Tibial nerve (tissue), 4 donors: ENCODE results near the gene SLC24A3. TPM values are rescaled to one million over a fixed set of nuclear protein-coding genes. Genes with fewer than 3 reads are reported as not detected.

ENCODE experiments used
- DNase-seq, 2 donors: peaks; one replicate each; pipeline ENCODE4 v3.0.0-alpha.2; 2019; ENCODE audit warnings: low spot score in 2 of 2
- H3K27ac ChIP-seq, 4 donors: fragments of 200-600 bp; sonication (generic) in 3 of 4; one replicate each; pipeline ENCODE4 v1.5.1; 2017 to 2019; ENCODE audit warnings: mild to moderate bottlenecking in 1 of 4
- H3K27me3 ChIP-seq, 2 donors: fragments of 200-600 bp; sonication (generic) in 1 of 2; one replicate each; pipeline versions ENCODE4 v1.5.1 to v1.6.0; 2017 to 2019
- H3K36me3 ChIP-seq, 3 donors: fragments of 200-600 bp; sonication (generic); one replicate each; pipeline ENCODE4 v1.5.1; 2018 to 2019
- H3K4me1 ChIP-seq, 4 donors: fragments of 200-600 bp; sonication (generic) in 3 of 4; one replicate each; pipeline ENCODE4 v1.5.1; 2017 to 2019
- H3K4me3 ChIP-seq, 4 donors: fragments of 200-600 bp; sonication (generic) in 3 of 4; one replicate each; pipeline ENCODE4 v1.5.1; 2017 to 2019; ENCODE audit warnings: mild to moderate bottlenecking in 1 of 4, moderate library complexity in 1 of 4
- H3K9me3 ChIP-seq, 4 donors: fragments of 200-600 bp; sonication (generic) in 3 of 4; one replicate each; pipeline ENCODE4 v1.5.1; 2017 to 2019
- CTCF ChIP-seq, 5 experiments: fragments of 200-600 bp in 3 of 5; fragments of 450-650 bp in 2 of 5; sonication (generic) in 3 of 5; IDR thresholded peaks; one replicate each; pipeline ENCODE4 v1.5.1; 2016 to 2019; ENCODE audit warnings: antibody characterized with exemption in 5 of 5, mild to moderate bottlenecking in 3 of 5, moderate library complexity in 2 of 5
- EP300 ChIP-seq, 2 donors: sonication (generic); formaldehyde crosslinking; IDR thresholded peaks; one replicate each; pipeline ENCODE4 v1.6.1; 2017; ENCODE audit warnings: antibody characterized with exemption in 2 of 2, mild to moderate bottlenecking in 1 of 2
- POLR2A ChIP-seq, 2 donors: fragments of 450-650 bp; IDR thresholded peaks; one replicate each; pipeline ENCODE4 v1.6.1; 2017; ENCODE audit warnings: antibody characterized with exemption in 2 of 2, mild to moderate bottlenecking in 2 of 2, moderate library complexity in 2 of 2
- WGBS, 2 donors: methylation state at CpG; one replicate each; pipeline ENCODE4 v1.1.5; 2018; 5-methylcytosine and 5-hydroxymethylcytosine counted together
- total RNA-seq, 4 donors: library from RNA; depleted of rRNA; stranded (reverse); fragments of >200 nt; gene quantifications; one replicate each; pipeline ENCODE4 v1.1.0, GENCODE V29; 2016

Gene SLC24A3
- total RNA-seq, 4 donors from 2014 or later: 1.3 to 4.0 (median 2.7) TPM

DNA sequence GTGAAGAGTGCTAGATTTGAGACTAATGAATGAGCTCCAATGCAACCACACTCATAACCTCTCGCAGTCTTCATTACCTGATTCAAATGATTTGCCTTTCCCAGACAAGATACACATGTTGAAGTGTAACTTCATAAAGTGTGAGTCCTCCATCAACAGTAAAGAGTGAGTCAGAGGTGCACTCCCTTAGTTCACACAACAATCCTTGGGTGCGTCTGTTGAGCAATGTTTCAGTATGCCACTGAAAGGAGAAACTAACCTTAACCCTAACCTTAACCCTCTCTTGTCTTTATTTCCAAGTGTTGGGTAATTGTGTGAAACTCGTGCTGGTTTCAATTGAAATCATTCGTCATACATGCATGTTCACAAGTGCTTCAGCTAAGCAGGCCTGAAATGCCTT, 524.6 kb downstream of the SLC24A3 start:
- H3K9me3 ChIP-seq: no peaks in the 10 kb centered on the region
- TF ChIP-seq CTCF (IDR thresholded peaks at IDR 0.05) (no peak), EP300 (IDR thresholded peaks at IDR 0.05) (peak in 1 of 2 donors; percentile 43)
- H3K27me3 ChIP-seq: no peaks in the 10 kb centered on the region
- 61 to 66% methylated on average over 4 of the region's 4 CpGs for WGBS, 2 donors
- H3K36me3 ChIP-seq: no peaks in the 10 kb centered on the region
- H3K27ac ChIP-seq: no peak overlapping the region
- H3K4me3 ChIP-seq: no peak overlapping the region
- DNase-seq: peak in 1 of 2 donors; percentile 26
- H3K4me1 ChIP-seq: peaks cover 0 to 19% (median 3%) of the 10 kb centered on the region in 4 donors

DNA sequence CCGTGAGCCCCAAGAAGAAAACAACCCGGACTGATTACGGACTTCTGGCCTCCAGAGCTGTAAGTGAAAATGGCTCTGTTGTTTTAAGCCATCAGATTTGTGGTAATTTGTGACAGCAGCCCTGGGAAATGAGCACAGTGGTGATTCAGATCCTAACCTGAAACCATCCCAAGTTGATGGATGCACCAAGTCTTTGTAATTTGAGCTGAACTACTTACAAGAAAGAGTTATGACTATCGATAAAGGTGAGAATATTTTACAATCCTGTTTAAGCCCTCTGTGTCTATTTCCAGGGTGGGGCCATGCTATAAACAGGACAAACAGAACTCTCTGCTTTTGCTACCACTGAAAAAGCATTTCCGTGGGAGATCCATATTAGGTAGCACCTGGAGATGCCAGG, 526.5 kb downstream of the SLC24A3 start:
- no peak overlapping the region for H3K4me3 ChIP-seq
- no peaks in the 10 kb centered on the region for H3K9me3 ChIP-seq
- no peak for TF ChIP-seq POLR2A (IDR thresholded peaks at IDR 0.05)
- no peak for TF ChIP-seq CTCF (IDR thresholded peaks at IDR 0.05)
- TF ChIP-seq EP300 (IDR thresholded peaks at IDR 0.05): no peak
- H3K27me3 ChIP-seq: no peaks in the 10 kb centered on the region
- no peak for DNase-seq
- peaks cover 0 to 19% (median 3%) of the 10 kb centered on the region in 4 donors for H3K4me1 ChIP-seq
- H3K27ac ChIP-seq: no peak overlapping the region
- WGBS, 2 donors: 89 to 93% methylated on average over 5 of the region's 5 CpGs
- H3K36me3 ChIP-seq: no peaks in the 10 kb centered on the region

DNA sequence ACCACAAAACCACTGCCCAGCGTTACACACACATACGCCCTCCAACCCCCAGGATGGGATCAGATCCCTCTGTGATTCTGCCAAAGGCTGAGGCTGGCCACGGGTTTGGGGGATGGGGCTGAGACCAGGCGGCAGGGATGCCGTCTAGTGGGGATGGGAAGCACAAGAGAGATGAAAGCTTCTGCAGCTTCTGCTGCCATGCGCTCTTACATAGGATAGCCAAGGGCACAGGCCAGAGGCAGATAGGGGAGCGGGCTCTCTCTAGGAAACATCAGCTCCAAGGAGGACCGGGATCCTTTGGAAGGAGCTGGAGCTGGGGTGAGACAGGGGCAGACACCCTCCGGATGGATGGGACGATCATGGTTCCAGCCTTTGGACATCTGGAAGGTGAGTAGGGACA, 526.9 kb downstream of the SLC24A3 start:
- Histone ChIP-seq H3K27ac (no peak overlapping the region), H3K27me3 (no peaks in the 10 kb centered on the region), H3K4me1 (peaks cover 0 to 19% (median 3%) of the 10 kb centered on the region in 4 donors), H3K36me3 (no peaks in the 10 kb centered on the region), H3K9me3 (no peaks in the 10 kb centered on the region), H3K4me3 (no peak overlapping the region)
- 92 to 95% methylated on average over 10 of the region's 10 CpGs for WGBS, 2 donors
- no peak for TF ChIP-seq POLR2A (IDR thresholded peaks at IDR 0.05)
- TF ChIP-seq EP300 (IDR thresholded peaks at IDR 0.05): no peak
- TF ChIP-seq CTCF (IDR thresholded peaks at IDR 0.05): no peak
- no peak for DNase-seq

- Histone ChIP-seq H3K4me3 (no peak overlapping the region), H3K27me3 (no peaks in the 10 kb centered on the region), H3K9me3 (peaks cover 0 to 2% (median 0%) of the 10 kb centered on the region in 4 donors), H3K27ac (no peak overlapping the region), H3K4me1 (peaks cover 0 to 9% (median 3%) of the 10 kb centered on the region in 4 donors), H3K36me3 (no peaks in the 10 kb centered on the region)
- no peak for TF ChIP-seq CTCF (IDR thresholded peaks at IDR 0.05)
- no peak for TF ChIP-seq POLR2A (IDR thresholded peaks at IDR 0.05)
- no peak for TF ChIP-seq EP300 (IDR thresholded peaks at IDR 0.05)
- no peak for DNase-seq
- WGBS, 2 donors: 52 to 69% methylated on average over 3 of the region's 3 CpGs
These were observed 528.1 kb downstream of the SLC24A3 start for GRCh38 chr20:19740512-19740911.

DNA sequence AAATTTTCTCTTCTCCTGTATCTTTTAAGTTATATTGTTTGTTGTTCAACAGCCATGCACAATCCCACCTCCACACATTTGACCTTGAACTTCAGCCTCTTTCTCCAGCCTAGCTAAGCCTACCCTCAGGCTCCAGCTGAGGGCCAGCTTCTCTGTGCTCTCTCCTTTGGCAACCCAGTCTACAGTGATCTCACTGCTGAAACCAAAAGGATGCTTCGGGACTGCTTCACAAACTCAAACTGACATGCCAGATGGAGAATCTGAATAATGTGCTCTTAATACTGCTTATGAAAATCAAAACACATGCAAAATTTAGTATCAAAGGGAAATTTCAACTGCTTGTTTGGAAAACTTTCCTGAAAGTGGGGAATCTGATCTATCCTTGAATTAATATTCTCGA, 529.5 kb downstream of the SLC24A3 start:
- H3K9me3 ChIP-seq: peaks cover 0 to 4% (median 0%) of the 10 kb centered on the region in 4 donors
- no peak for DNase-seq
- 63 to 71% methylated on average over 2 of the region's 2 CpGs for WGBS, 2 donors

More for the DNA sequence above, 529.5 kb downstream of the SLC24A3 start:
- Histone ChIP-seq H3K36me3 (no peaks in the 10 kb centered on the region), H3K27ac (no peak overlapping the region), H3K4me1 (peaks cover 0 to 5% (median 2%) of the 10 kb centered on the region in 4 donors), H3K27me3 (no peaks in the 10 kb centered on the region), H3K4me3 (no peak overlapping the region)
- TF ChIP-seq CTCF (IDR thresholded peaks at IDR 0.05) (no peak), EP300 (IDR thresholded peaks at IDR 0.05) (no peak), POLR2A (IDR thresholded peaks at IDR 0.05) (no peak)
